ENCODE data around the gene CTDP1. TPM values are rescaled to one million over a fixed set of nuclear protein-coding genes. Genes with fewer than 3 reads are reported as not detected.
"Not testable (repeated sequence)": the region's sequence is repeated elsewhere in the genome, so short reads cannot be mapped to it uniquely, and the experiment has no call there.

The CTDP1 gene
- total RNA-seq, 4 donors from 2014 or later, result 18.6 to 35.3 (median 27.4) TPM

- Histone ChIP-seq H3K36me3 (peaks cover 93% of the 10 kb centered on the region), H3K27me3 (no peaks in the 10 kb centered on the region), H3K9me3 (no peaks in the 10 kb centered on the region), H3K27ac (no peak overlapping the region), H3K4me3 (no peak overlapping the region), H3K4me1 (no peaks in the 10 kb centered on the region)
- 99% methylated on average over 28 of the region's 29 CpGs for WGBS
- DNase-seq (ENCODE audit: low spot score in 2 of 2), result no peak
- no peak for TF ChIP-seq POLR2A (IDR thresholded peaks at IDR 0.05)
- no peak for TF ChIP-seq EP300 (IDR thresholded peaks at IDR 0.05)
These were observed 38.0 kb downstream of the CTDP1 start for GRCh38 chr18:79717555-79718074.

GRCh38 chr18:79718126-79718525, 38.5 kb downstream of the CTDP1 start:
- TF ChIP-seq POLR2AphosphoS5 (IDR thresholded peaks at IDR 0.05) (no peak), EP300 (IDR thresholded peaks at IDR 0.05) (no peak), CTCF (IDR thresholded peaks at IDR 0.05) (no peak), POLR2A (IDR thresholded peaks at IDR 0.05) (no peak)
- Histone ChIP-seq H3K36me3 (peaks cover 98% of the 10 kb centered on the region), H3K27me3 (no peaks in the 10 kb centered on the region), H3K27ac (no peak overlapping the region), H3K4me1 (no peaks in the 10 kb centered on the region), H3K9me3 (no peaks in the 10 kb centered on the region), H3K4me3 (no peak overlapping the region)
- DNase-seq (ENCODE audit: low spot score in 2 of 2), result no peak
- WGBS, result 92% methylated on average over 17 of the region's 17 CpGs

GRCh38 chr18:79718878-79719477, 39.4 kb downstream of the CTDP1 start:
- H3K36me3 ChIP-seq, result peaks cover 99% of the 10 kb centered on the region
- no peak for DNase-seq (ENCODE audit: low spot score in 2 of 2)

GRCh38 chr18:79719478-79720358, 40.1 kb downstream of the CTDP1 start:
- H3K4me3 ChIP-seq; H3K27ac ChIP-seq; H3K4me1 ChIP-seq; H3K27me3 ChIP-seq; H3K9me3 ChIP-seq; DNase-seq (ENCODE audit: low spot score in 2 of 2): not testable (repeated sequence)
- WGBS, result 92% methylated on average over 8 of the region's 19 CpGs
- H3K36me3 ChIP-seq, result peaks cover 99% of the 10 kb centered on the region

More at GRCh38 chr18:79718878-79719477, 39.4 kb downstream of the CTDP1 start:
- 96% methylated on average over 27 of the region's 30 CpGs for WGBS
- H3K4me3 ChIP-seq, result no peak overlapping the region
- no peaks in the 10 kb centered on the region for H3K27me3 ChIP-seq
- no peaks in the 10 kb centered on the region for H3K4me1 ChIP-seq
- no peak overlapping the region for H3K27ac ChIP-seq
- no peak for TF ChIP-seq EP300 (IDR thresholded peaks at IDR 0.05)
- TF ChIP-seq POLR2AphosphoS5 (IDR thresholded peaks at IDR 0.05), result no peak
- no peak for TF ChIP-seq CTCF (IDR thresholded peaks at IDR 0.05)
- H3K9me3 ChIP-seq, result no peaks in the 10 kb centered on the region

GRCh38 chr18:79720359-79720733, 40.7 kb downstream of the CTDP1 start:
- 98% methylated on average over 14 of the region's 14 CpGs for WGBS
- peaks cover 99% of the 10 kb centered on the region for H3K36me3 ChIP-seq

More at GRCh38 chr18:79720359-79720733, 40.7 kb downstream of the CTDP1 start:
- Histone ChIP-seq H3K4me1 (no peaks in the 10 kb centered on the region), H3K9me3 (no peaks in the 10 kb centered on the region), H3K27me3 (no peaks in the 10 kb centered on the region), H3K27ac (no peak overlapping the region), H3K4me3 (no peak overlapping the region)
- DNase-seq (ENCODE audit: low spot score in 2 of 2), result no peak
- no peak for TF ChIP-seq CTCF (IDR thresholded peaks at IDR 0.05)
- no peak for TF ChIP-seq POLR2AphosphoS5 (IDR thresholded peaks at IDR 0.05)
- no peak for TF ChIP-seq EP300 (IDR thresholded peaks at IDR 0.05)
- no peak for TF ChIP-seq POLR2A (IDR thresholded peaks at IDR 0.05)

Measured in suprapubic skin (tissue), 4 donors.